AG04449 (cell line): ENCODE results near the gene D2HGDH.
A peak's percentile ranks its signal among the peaks of the same experiment; 100 is the strongest.
"Not testable (repeated sequence)": the region's sequence is repeated elsewhere in the genome, so short reads cannot be mapped to it uniquely, and the experiment has no call there.

Experiments
- CTCF ChIA-PET: fragments of 350-600 bp; formaldehyde crosslinking; extraction: SDS; loops from one replicate; lab custom pipeline; 2021; ENCODE audit warnings: antibody characterized with exemption; lab: Yijun Ruan, JAX
- POLR2A ChIA-PET: fragments of 400-600, 350-600 bp; formaldehyde crosslinking; extraction: SDS; loops from one replicate; lab custom pipeline; 2020; ENCODE audit warnings: antibody characterized with exemption, inconsistent platforms; lab: Yijun Ruan, JAX
- DNase-seq: peaks from one replicate; pipeline ENCODE4 v3.0.0-alpha.2; 2010; ENCODE audit warnings: low read depth, low spot score
- H3K4me3 ChIP-seq: 2 replicates; pipeline ENCODE4 v1.5.1; 2011; ENCODE audit warnings: low read depth, mild to moderate bottlenecking, control low read depth, low read length
- CTCF ChIP-seq: IDR thresholded peaks from one replicate; pipeline ENCODE4 v1.5.1; 2011; ENCODE audit warnings: mild to moderate bottlenecking, moderate library complexity, low read length, control low read depth, inconsistent platforms; ENCODE audit not compliant: insufficient read depth; ENCODE audit errors: missing control alignments

Gene D2HGDH

DNA sequence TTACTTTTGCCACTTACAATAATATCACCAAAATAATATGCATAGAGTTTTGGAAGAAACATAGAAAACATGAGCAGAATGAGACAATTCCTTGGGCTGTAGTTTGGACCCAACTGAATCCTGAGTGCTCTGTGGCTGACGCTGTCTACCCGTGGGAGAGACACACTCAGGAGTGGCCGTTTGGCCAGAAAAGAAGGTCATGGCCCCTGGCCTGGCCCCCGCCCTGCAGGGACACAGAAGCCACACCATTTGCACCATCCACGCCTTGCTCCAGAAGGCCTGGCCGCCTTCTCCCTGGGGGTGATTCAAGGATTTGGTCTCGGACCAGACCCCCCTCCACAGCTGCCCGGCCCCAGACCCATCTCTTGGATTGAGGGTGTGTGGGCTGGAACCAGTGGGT lies 6.4 kb upstream of the D2HGDH start:
- POLR2A ChIA-PET: no interaction called here
- TF ChIP-seq CTCF: no peak
- no peak for DNase-seq
- CTCF ChIA-PET: interaction anchor here (1.1 to 1.6 kb wide), 2 partner anchors 12 to 150 kb away, joined by 4 to 6 read pairs; no protein-coding TSS in a partner anchor
- H3K4me3 ChIP-seq: no peak overlapping the region

GRCh38 chr2:241728627-241729026 lies 5.8 kb upstream of the D2HGDH start:
- no peak for TF ChIP-seq CTCF
- ChIA-PET POLR2A (no interaction called here), CTCF (interaction anchor here (0.6 to 1.5 kb wide), 3 partner anchors 30 to 877 kb away, joined by 3 to 6 read pairs (median 4); no protein-coding TSS in a partner anchor)
- no peak for DNase-seq
- no peak overlapping the region for H3K4me3 ChIP-seq

GRCh38 chr2:241729868-241730267 lies 4.6 kb upstream of the D2HGDH start:
- H3K4me3 ChIP-seq: no peak overlapping the region
- ChIA-PET POLR2A (no interaction called here), CTCF (interaction anchor here (1.5 to 2.8 kb wide), 6 partner anchors 8 to 879 kb away, joined by 4 to 13 read pairs (median 8); partner anchors contain the start of gene ING5)
- no peak for TF ChIP-seq CTCF
- no peak for DNase-seq

- POLR2A ChIA-PET: no interaction called here
- TF ChIP-seq CTCF: no peak
- no peak overlapping the region for H3K4me3 ChIP-seq
- no peak for DNase-seq
- CTCF ChIA-PET: interaction anchor here (1.0 to 2.8 kb wide), 10 partner anchors 9 to 653 kb away, joined by 3 to 13 read pairs (median 6); partner anchors contain the start of gene ING5
Observed at GRCh38 chr2:241730671-241731293, 3.6 kb upstream of the D2HGDH start.

GRCh38 chr2:241732513-241733186 lies 1.8 kb upstream of the D2HGDH start:
- not testable (repeated sequence) for DNase-seq, H3K4me3 ChIP-seq
- CTCF ChIA-PET: interaction anchor here (0.8 to 3.4 kb wide), 12 partner anchors 8 to 74 kb away, joined by 3 to 22 read pairs (median 6); no protein-coding TSS in a partner anchor
- POLR2A ChIA-PET: interaction anchor here (0.7 to 2.0 kb wide), 2 partner anchors 31 to 42 kb away, joined by 3 to 4 read pairs; partner anchors contain the start of gene ING5
- TF ChIP-seq CTCF: peak; percentile 28
